Activated CD8-positive, alpha-beta T cell treated with anti-CD3 and anti-CD28 coated beads for 36 hours (primary cell): ENCODE data around the gene KANTR. TPM values are rescaled to one million over a fixed set of nuclear protein-coding genes. Genes with fewer than 3 reads are reported as not detected.

Experiments
- ATAC-seq: fragments of 200-7000 bp; cut with Tn5 transposase; one replicate; pipeline ENCODE4 v1.10.0; 2021; ENCODE audit warnings: mild to moderate bottlenecking, moderate library complexity
- CTCF ChIA-PET: fragments of 350-600 bp; sonication (Branson Sonifier 250); formaldehyde crosslinking; loops from one replicate; lab custom pipeline; 2021; ENCODE audit warnings: antibody characterized with exemption; lab: Charles Lee
- POLR2A ChIA-PET: fragments of 350-600 bp; sonication (Branson Sonifier 250); formaldehyde crosslinking; loops from one replicate; lab custom pipeline; 2021; ENCODE audit warnings: antibody characterized with exemption; lab: Charles Lee
- DNase-seq: peaks from one replicate; pipeline ENCODE4 v3.0.0-alpha.2; 2020
- H3K27ac Mint-ChIP-seq: one replicate; pipeline ENCODE4 v1.8.0; 2021; ENCODE audit warnings: mild to moderate bottlenecking, mixed read lengths
- H3K27me3 Mint-ChIP-seq: one replicate; pipeline ENCODE4 v1.8.0; 2021; ENCODE audit warnings: mixed read lengths
- H3K36me3 Mint-ChIP-seq: one replicate; pipeline ENCODE4 v1.8.0; 2021; ENCODE audit warnings: low read depth, mixed read lengths
- H3K4me1 Mint-ChIP-seq: one replicate; pipeline ENCODE4 v1.8.0; 2021; ENCODE audit warnings: low read depth, mixed read lengths
- H3K4me3 Mint-ChIP-seq: one replicate; pipeline ENCODE4 v1.8.0; 2021; ENCODE audit warnings: mild to moderate bottlenecking, moderate library complexity, mixed read lengths
- H3K9me3 Mint-ChIP-seq: one replicate; pipeline ENCODE4 v1.8.0; 2021; ENCODE audit warnings: mixed read lengths
- CTCF ChIP-seq: fragments of 200-600 bp; IDR thresholded peaks from one replicate; pipeline ENCODE4 v1.8.0; 2022; ENCODE audit warnings: antibody characterized with exemption, mild to moderate bottlenecking
- intact Hi-C: fragments of 100-400 bp; cut with micrococcal nuclease; formaldehyde crosslinking; loops from one replicate; pipeline ENCODE4 v1.10.0; 2022
- total RNA-seq, 2 experiments: library from RNA; stranded (reverse); gene quantifications; one replicate each; pipeline ENCODE4 v1.2.3, GENCODE V29; 2021

The KANTR gene
- total RNA-seq, 2 experiments from 2014 or later, result 11.1 to 11.7 TPM

- peak; percentile 71 for ATAC-seq
- Mint-ChIP-seq H3K36me3 (peaks cover 3% of the 10 kb centered on the region), H3K27me3 (no peaks in the 10 kb centered on the region), H3K27ac (peak overlapping the region; percentile 90), H3K9me3 (no peaks in the 10 kb centered on the region), H3K4me3 (peak overlapping the region; percentile 93), H3K4me1 (peaks cover 16% of the 10 kb centered on the region)
- TF ChIP-seq CTCF, result peak; percentile 49
- ChIA-PET POLR2A (no interaction called here), CTCF (interaction anchor here (0.8 kb wide), 1 partner anchor 21 kb away, joined by 3 read pairs; no protein-coding TSS in a partner anchor)
- intact Hi-C loops, result no loop called here
- peak; percentile 87 for DNase-seq
These were observed 726 bp upstream of the KANTR start for GRCh38 chrX:53093177-53093655.

- intact Hi-C loops, result no loop called here
- H3K4me3 Mint-ChIP-seq, result peak overlapping the region; percentile 93
- H3K27me3 Mint-ChIP-seq, result no peaks in the 10 kb centered on the region
- H3K4me1 Mint-ChIP-seq, result peaks cover 9% of the 10 kb centered on the region
- ChIA-PET POLR2A (interaction anchor here (1.0 kb wide), 1 partner anchor 12 kb away, joined by 4 read pairs; the partner anchor contains the start of gene TSPYL2), CTCF (interaction anchor here (1.8 kb wide), 1 partner anchor 23 kb away, joined by 9 read pairs; no protein-coding TSS in a partner anchor)
- no peak for ATAC-seq
- H3K9me3 Mint-ChIP-seq, result no peaks in the 10 kb centered on the region
- H3K36me3 Mint-ChIP-seq, result no peaks in the 10 kb centered on the region
- TF ChIP-seq CTCF, result no peak
- H3K27ac Mint-ChIP-seq, result peak overlapping the region; percentile 90
- no peak for DNase-seq
These were observed 602 bp downstream of the KANTR start for GRCh38 chrX:53094582-53094905.

- peaks cover 9% of the 10 kb centered on the region for H3K4me1 Mint-ChIP-seq
- H3K36me3 Mint-ChIP-seq, result no peaks in the 10 kb centered on the region
- H3K4me3 Mint-ChIP-seq, result peak overlapping the region; percentile 14
- DNase-seq (no peak), ATAC-seq (no peak)
- no peaks in the 10 kb centered on the region for H3K9me3 Mint-ChIP-seq
- intact Hi-C loops, result no loop called here
- no peaks in the 10 kb centered on the region for H3K27me3 Mint-ChIP-seq
- CTCF ChIA-PET, result interaction anchor here (0.7 kb wide), 1 partner anchor 267 kb away, joined by 3 read pairs; no protein-coding TSS in a partner anchor
- POLR2A ChIA-PET, result no interaction called here
- TF ChIP-seq CTCF, result no peak
- no peak overlapping the region for H3K27ac Mint-ChIP-seq
These were observed 1.9 kb downstream of the KANTR start for GRCh38 chrX:53095796-53096195.

- TF ChIP-seq CTCF, result no peak
- H3K9me3 Mint-ChIP-seq, result no peaks in the 10 kb centered on the region
- peaks cover 7% of the 10 kb centered on the region for H3K36me3 Mint-ChIP-seq
- intact Hi-C loops, result no loop called here
- DNase-seq (no peak), ATAC-seq (no peak)
- no peak overlapping the region for H3K27ac Mint-ChIP-seq
- no peaks in the 10 kb centered on the region for H3K27me3 Mint-ChIP-seq
- no peak overlapping the region for H3K4me3 Mint-ChIP-seq
- ChIA-PET POLR2A (no interaction called here), CTCF (no interaction called here)
- H3K4me1 Mint-ChIP-seq, result peaks cover 2% of the 10 kb centered on the region
These were observed 21.1 kb downstream of the KANTR start for GRCh38 chrX:53114864-53115549.

- CTCF ChIA-PET, result no interaction called here
- no peak for TF ChIP-seq CTCF
- Mint-ChIP-seq H3K4me3 (no peak overlapping the region), H3K4me1 (peaks cover 2% of the 10 kb centered on the region), H3K27ac (no peak overlapping the region), H3K9me3 (no peaks in the 10 kb centered on the region), H3K27me3 (no peaks in the 10 kb centered on the region), H3K36me3 (peaks cover 6% of the 10 kb centered on the region)
- no peak for DNase-seq
- intact Hi-C loops, result no loop called here
- ATAC-seq, result no peak
- POLR2A ChIA-PET, result no interaction called here
These were observed 21.6 kb downstream of the KANTR start for GRCh38 chrX:53115550-53115874.
